Astrocyte (in vitro differentiated cells and primary cell): ENCODE measurements around the gene RSPH10B. TPM values are rescaled to one million over a fixed set of nuclear protein-coding genes. Genes with fewer than 3 reads are reported as not detected.
A peak's percentile ranks its signal among the peaks of the same experiment; 100 is the strongest.
"Not testable (repeated sequence)": the region's sequence is repeated elsewhere in the genome, so short reads cannot be mapped to it uniquely, and the experiment has no call there.

Experiments
- DNase-seq: peaks from one replicate; pipeline ENCODE4 v3.0.0-alpha.2; 2010; ENCODE audit warnings: low read depth
- FAIRE-seq: peaks from 2 replicates; lab custom pipeline; 2011; peaks lifted over from hg19 to GRCh38; lab: Jason Lieb, UNC
- H2AFZ ChIP-seq: 2 replicates; pipeline ENCODE4 v1.6.0; 2012; ENCODE audit warnings: low read depth, low read length, inconsistent platforms
- H3K27ac ChIP-seq: 2 replicates; pipeline ENCODE4 v1.5.1; 2011; ENCODE audit warnings: low read depth, low read length, inconsistent platforms
- H3K27me3 ChIP-seq: 2 replicates; pipeline ENCODE4 v1.6.0; 2011; ENCODE audit warnings: low read length, inconsistent platforms; ENCODE audit not compliant: insufficient read depth
- H3K36me3 ChIP-seq: 2 replicates; pipeline ENCODE4 v1.5.1; 2011; ENCODE audit warnings: low read length, inconsistent platforms; ENCODE audit not compliant: insufficient read depth
- H3K4me1 ChIP-seq: 2 replicates; pipeline ENCODE4 v1.5.1; 2011; ENCODE audit warnings: low read length, inconsistent platforms; ENCODE audit not compliant: insufficient read depth
- H3K4me2 ChIP-seq: 2 replicates; pipeline ENCODE4 v1.6.0; 2012; ENCODE audit warnings: low read length, inconsistent platforms
- H3K4me3 ChIP-seq: 2 replicates; pipeline ENCODE4 v1.5.1; 2011; ENCODE audit warnings: low read depth, mild to moderate bottlenecking, low read length, inconsistent platforms; ENCODE audit not compliant: insufficient read depth
- H3K79me2 ChIP-seq: 2 replicates; pipeline ENCODE4 v1.6.0; 2012; ENCODE audit warnings: mild to moderate bottlenecking, low read length, inconsistent platforms; ENCODE audit not compliant: insufficient read depth
- H3K9ac ChIP-seq: 2 replicates; pipeline ENCODE4 v1.6.0; 2012; ENCODE audit warnings: mild to moderate bottlenecking, low read length, inconsistent platforms
- H3K9me3 ChIP-seq: 2 replicates; pipeline ENCODE4 v1.5.1; 2012; ENCODE audit warnings: low read depth, mild to moderate bottlenecking, low read length, inconsistent platforms; ENCODE audit not compliant: insufficient read depth
- H4K20me1 ChIP-seq: 2 replicates; pipeline ENCODE4 v1.6.0; 2012; ENCODE audit warnings: low read length, inconsistent platforms; ENCODE audit not compliant: insufficient read depth
- H3K27ac Mint-ChIP-seq: one replicate; pipeline ENCODE4 v1.8.0; 2021; ENCODE audit warnings: mild to moderate bottlenecking, mixed read lengths; ENCODE audit not compliant: unreplicated experiment
- H3K27me3 Mint-ChIP-seq: one replicate; pipeline ENCODE4 v1.8.0; 2021; ENCODE audit warnings: low read depth, mixed read lengths; ENCODE audit not compliant: unreplicated experiment
- H3K36me3 Mint-ChIP-seq: one replicate; pipeline ENCODE4 v1.8.0; 2021; ENCODE audit warnings: low read depth, mixed read lengths; ENCODE audit not compliant: unreplicated experiment
- H3K4me1 Mint-ChIP-seq: one replicate; pipeline ENCODE4 v1.8.0; 2021; ENCODE audit warnings: low read depth, mixed read lengths; ENCODE audit not compliant: unreplicated experiment
- H3K4me3 Mint-ChIP-seq: one replicate; pipeline ENCODE4 v1.8.0; 2021; ENCODE audit warnings: mild to moderate bottlenecking, moderate library complexity, mixed read lengths; ENCODE audit not compliant: unreplicated experiment
- H3K9me3 Mint-ChIP-seq: one replicate; pipeline ENCODE4 v1.8.0; 2021; ENCODE audit warnings: mild to moderate bottlenecking, mixed read lengths; ENCODE audit not compliant: unreplicated experiment
- CTCF ChIP-seq: IDR thresholded peaks from 2 replicates; pipeline ENCODE4 v1.5.1; 2011; ENCODE audit warnings: low read depth, mild to moderate bottlenecking, inconsistent platforms, low read length, moderate library complexity; ENCODE audit not compliant: insufficient read depth
- EZH2 ChIP-seq: IDR thresholded peaks from 2 replicates; pipeline ENCODE4 v1.6.1; 2012; ENCODE audit warnings: mild to moderate bottlenecking, low read length, inconsistent platforms; ENCODE audit not compliant: insufficient read depth
- total RNA-seq: library from RNA; stranded (reverse); gene quantifications from 2 replicates; pipeline ENCODE4 v1.2.1, GENCODE V29; 2021

The RSPH10B gene
- total RNA-seq, 1 donor from 2014 or later, result not detected

DNA sequence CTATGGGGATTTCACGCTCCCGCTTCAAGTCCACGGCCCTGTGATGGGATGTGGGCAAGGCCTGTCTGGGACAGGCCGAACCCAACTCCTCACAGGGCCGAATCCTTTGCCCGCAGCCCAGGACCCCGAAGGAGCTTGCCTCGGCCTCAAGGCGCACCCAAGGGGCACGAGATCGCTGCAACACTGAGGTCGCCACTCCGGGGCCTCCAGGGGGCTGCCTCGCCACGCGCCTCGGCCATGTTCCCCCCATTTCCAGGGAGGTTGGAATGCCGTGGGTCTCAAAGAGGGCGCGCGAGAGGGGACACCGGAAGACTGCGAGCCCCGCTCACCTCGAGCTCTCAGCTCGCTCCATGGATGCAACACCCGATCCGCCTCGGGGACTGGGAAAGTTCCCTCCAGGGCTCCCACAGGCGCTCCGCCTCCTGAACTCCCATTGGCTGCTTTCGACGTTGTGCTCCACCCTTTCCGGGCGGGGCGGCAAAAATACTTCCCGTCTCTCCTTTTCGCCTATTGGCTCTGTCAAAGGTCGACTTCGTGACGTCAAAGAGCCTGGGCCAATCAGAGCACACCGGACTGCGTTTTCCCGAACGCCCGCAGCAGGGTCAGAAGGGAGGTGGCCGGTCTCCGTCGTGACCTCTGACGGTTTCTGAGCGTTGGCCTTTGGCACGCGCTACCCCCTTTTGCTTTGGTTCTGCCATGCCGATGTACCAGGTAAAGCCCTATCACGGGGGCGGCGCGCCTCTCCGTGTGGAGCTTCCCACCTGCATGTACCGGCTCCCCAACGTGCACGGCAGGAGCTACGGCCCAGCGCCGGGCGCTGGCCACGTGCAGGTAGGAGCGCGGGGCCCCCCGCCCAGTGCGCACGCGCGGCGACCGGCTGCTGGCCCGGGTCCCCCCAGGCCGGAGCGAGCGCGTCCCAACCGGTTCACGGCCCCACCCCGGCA is 38.5 kb upstream of the RSPH10B start, which contains the start of the genes AIMP2 and PMS2:
TSS of gene AIMP2 (plus strand) at position 605 of the 944 bp plus-strand sequence. CDS start at position 697, 92 bp downstream.
TSS of gene PMS2 (minus strand) at position 382 of the 944 bp plus-strand sequence. CDS start at position 352, 30 bp downstream.
- DNase-seq, result peak; percentile 95
- no peak for TF ChIP-seq EZH2
- TF ChIP-seq CTCF, result no peak
- H3K27me3 Mint-ChIP-seq, result no peaks in the 10 kb centered on the region
- Histone ChIP-seq H3K27ac (peak within 1 kb of the TSS; percentile 89), H3K9ac (peak within 1 kb of the TSS; percentile 95), H4K20me1 (no peaks in the 10 kb centered on the region), H3K4me2 (peak within 1 kb of the TSS; percentile 96), H3K27me3 (no peaks in the 10 kb centered on the region), H3K9me3 (no peaks in the 10 kb centered on the region), H3K36me3 (peaks cover 2% of the 10 kb centered on the region), H2AFZ (peak within 1 kb of the TSS; percentile 97), H3K79me2 (peaks cover 62% of the 10 kb centered on the region), H3K4me3 (peak within 1 kb of the TSS; percentile 85), H3K4me1 (peaks cover 3% of the 10 kb centered on the region)
- no peaks in the 10 kb centered on the region for H3K36me3 Mint-ChIP-seq
- peaks cover 24% of the 10 kb centered on the region for H3K4me1 Mint-ChIP-seq
- peak within 1 kb of the TSS; percentile 89 for H3K4me3 Mint-ChIP-seq
- no peak for FAIRE-seq
- peak within 1 kb of the TSS; percentile 89 for H3K27ac Mint-ChIP-seq
- H3K9me3 Mint-ChIP-seq, result no peaks in the 10 kb centered on the region

DNA sequence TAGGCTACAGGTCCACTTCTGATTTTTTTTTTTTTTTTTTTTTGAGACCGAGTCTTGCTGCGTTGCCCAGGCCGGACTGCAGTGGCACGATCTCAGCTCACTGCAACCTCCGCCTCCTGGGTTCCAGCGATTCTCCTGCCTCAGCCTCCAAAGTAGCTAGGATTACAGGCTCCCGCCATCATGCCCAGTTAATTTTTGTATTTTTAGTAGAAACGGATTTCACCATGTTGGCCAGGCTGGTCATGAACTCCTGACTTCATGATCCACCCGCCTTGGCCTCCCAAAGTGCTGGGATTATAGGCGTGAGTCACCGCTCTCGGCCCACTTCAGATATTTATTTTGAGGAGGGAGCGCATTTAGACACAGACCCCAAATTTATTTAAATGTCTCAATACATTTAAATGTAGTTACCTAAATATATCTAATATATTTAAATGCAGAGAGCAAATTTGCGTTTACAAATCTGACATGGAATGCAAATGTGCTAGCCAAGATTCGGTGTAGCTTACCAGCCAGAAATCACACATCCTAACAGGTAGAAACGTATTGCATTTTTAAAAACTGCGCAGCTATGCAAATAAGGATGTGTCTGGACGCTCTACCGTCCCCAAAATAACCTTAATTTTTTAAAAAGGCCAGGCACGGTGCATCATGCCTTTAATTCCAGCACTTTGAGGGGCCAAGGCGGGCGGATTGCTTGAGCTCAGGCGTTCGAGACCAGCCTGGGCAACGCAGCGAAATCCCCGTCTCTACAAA is 37.5 kb upstream of the RSPH10B start:
- H3K36me3 ChIP-seq, H3K27me3 Mint-ChIP-seq, FAIRE-seq, DNase-seq, H3K9me3 Mint-ChIP-seq, H3K27ac Mint-ChIP-seq, H3K27me3 ChIP-seq, H4K20me1 ChIP-seq, H3K36me3 Mint-ChIP-seq, H3K9me3 ChIP-seq, H3K4me1 ChIP-seq: not testable (repeated sequence)
- H3K4me2 ChIP-seq, result peak overlapping the region; percentile 96
- H3K9ac ChIP-seq, result peak overlapping the region; percentile 95
- H2AFZ ChIP-seq, result peak overlapping the region; percentile 97
- Mint-ChIP-seq H3K4me1 (peaks cover 24% of the 10 kb centered on the region), H3K4me3 (peak overlapping the region; percentile 89)
- peak overlapping the region; percentile 85 for H3K4me3 ChIP-seq
- peak overlapping the region; percentile 89 for H3K27ac ChIP-seq
- H3K79me2 ChIP-seq, result peaks cover 54% of the 10 kb centered on the region

DNA sequence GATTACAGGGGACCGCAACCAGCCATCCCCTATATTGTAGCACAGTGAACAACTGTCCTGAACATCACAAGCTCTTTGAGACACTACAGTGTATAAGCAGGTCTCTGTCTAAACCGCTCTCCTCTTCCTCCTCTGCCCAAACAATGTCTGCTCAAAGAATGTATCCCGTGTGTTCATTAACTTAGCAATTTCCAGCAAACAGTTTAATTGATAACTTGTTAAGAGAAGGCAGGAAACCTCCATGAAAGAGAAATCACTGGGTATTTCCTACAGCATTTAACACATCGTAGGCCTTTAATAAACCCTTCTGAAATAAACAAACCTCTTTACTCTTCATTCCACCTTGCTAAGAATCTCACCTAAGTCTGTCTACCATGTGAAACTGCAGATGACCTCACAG is 36.9 kb upstream of the RSPH10B start:
- no peak overlapping the region for H3K4me2 ChIP-seq
- H3K4me1 Mint-ChIP-seq, result peaks cover 21% of the 10 kb centered on the region
- no peak for DNase-seq

More for the DNA sequence above, 36.9 kb upstream of the RSPH10B start:
- TF ChIP-seq EZH2, result no peak
- TF ChIP-seq CTCF, result no peak
- Histone ChIP-seq H3K36me3 (no peaks in the 10 kb centered on the region), H2AFZ (no peak overlapping the region), H3K27ac (no peak overlapping the region), H3K27me3 (no peaks in the 10 kb centered on the region), H3K79me2 (peaks cover 47% of the 10 kb centered on the region), H3K4me3 (no peak overlapping the region), H4K20me1 (no peaks in the 10 kb centered on the region), H3K4me1 (peaks cover 3% of the 10 kb centered on the region), H3K9ac (no peak overlapping the region), H3K9me3 (no peaks in the 10 kb centered on the region)
- Mint-ChIP-seq H3K36me3 (peaks cover 2% of the 10 kb centered on the region), H3K27me3 (no peaks in the 10 kb centered on the region), H3K4me3 (peak overlapping the region; percentile 89), H3K9me3 (no peaks in the 10 kb centered on the region), H3K27ac (no peak overlapping the region)
- no peak for FAIRE-seq
